ENCODE data around the gene PEPD. TPM values are rescaled to one million over a fixed set of nuclear protein-coding genes. Genes with fewer than 3 reads are reported as not detected.

PEPD gene
- total and polyA plus RNA-seq, 2 experiments from 2014 or later: 141 to 175 TPM

- no peak overlapping the region for H2AFZ ChIP-seq
- 90% methylated on average over 1 of the region's 1 CpG for WGBS (ENCODE audit: low lambda C conversion rate, missing lambda C conversion rate)
- no peak for DNase-seq (ENCODE audit: low spot score)
Observed at GRCh38 chr19:33506498-33506897, 15.1 kb downstream of the PEPD start.

GRCh38 chr19:33505823-33506222 is 15.8 kb downstream of the PEPD start:
- no CpG with 5 or more reads among the region's 1 CpG for WGBS (ENCODE audit: low lambda C conversion rate, missing lambda C conversion rate)
- Histone ChIP-seq H3K9me2 (replicated peaks; ENCODE audit: insufficient read depth) (no peaks in the 10 kb centered on the region), H3K4me3 (no peak overlapping the region), H3K9me3 (ENCODE audit: low read depth) (no peaks in the 10 kb centered on the region), H2AFZ (no peak overlapping the region), H3K36me3 (replicated peaks; ENCODE audit: insufficient read depth, low read depth) (no peaks in the 10 kb centered on the region), H3K79me2 (no peaks in the 10 kb centered on the region), H3K27me3 (no peaks in the 10 kb centered on the region), H4K20me1 (ENCODE audit: insufficient read depth, poor library complexity, severe bottlenecking) (peaks cover 4% of the 10 kb centered on the region), H3K4me1 (ENCODE audit: insufficient read depth) (no peaks in the 10 kb centered on the region), H3K27ac (no peak overlapping the region), H3K4me2 (no peak overlapping the region)
- TF ChIP-seq EZH2phosphoT487 (IDR thresholded peaks at IDR 0.05; ENCODE audit: low read depth, severe bottlenecking, unreplicated experiment) (no peak), EZH2 (IDR thresholded peaks at IDR 0.05; ENCODE audit: borderline replicate concordance) (no peak), CTCF (IDR thresholded peaks at IDR 0.05; ENCODE audit: poor library complexity) (no peak)
- DNase-seq (ENCODE audit: low spot score): no peak

More at GRCh38 chr19:33506498-33506897, 15.1 kb downstream of the PEPD start:
- Histone ChIP-seq H3K4me3 (no peak overlapping the region), H3K9me2 (replicated peaks; ENCODE audit: insufficient read depth) (no peaks in the 10 kb centered on the region), H3K27me3 (no peaks in the 10 kb centered on the region), H3K4me1 (ENCODE audit: insufficient read depth) (no peaks in the 10 kb centered on the region), H3K27ac (no peak overlapping the region), H3K4me2 (no peak overlapping the region), H3K79me2 (no peaks in the 10 kb centered on the region), H3K36me3 (replicated peaks; ENCODE audit: insufficient read depth, low read depth) (no peaks in the 10 kb centered on the region), H3K9me3 (ENCODE audit: low read depth) (no peaks in the 10 kb centered on the region), H4K20me1 (ENCODE audit: insufficient read depth, poor library complexity, severe bottlenecking) (peaks cover 4% of the 10 kb centered on the region)
- TF ChIP-seq CTCF (IDR thresholded peaks at IDR 0.05; ENCODE audit: poor library complexity) (no peak), EZH2 (IDR thresholded peaks at IDR 0.05; ENCODE audit: borderline replicate concordance) (no peak), EZH2phosphoT487 (IDR thresholded peaks at IDR 0.05; ENCODE audit: low read depth, severe bottlenecking, unreplicated experiment) (no peak)

GRCh38 chr19:33505148-33505547 is 16.4 kb downstream of the PEPD start:
- no peaks in the 10 kb centered on the region for H3K27me3 ChIP-seq
- H3K79me2 ChIP-seq: no peaks in the 10 kb centered on the region
- 85% methylated on average over 16 of the region's 16 CpGs for WGBS (ENCODE audit: low lambda C conversion rate, missing lambda C conversion rate)
- DNase-seq (ENCODE audit: low spot score): no peak
- H2AFZ ChIP-seq: no peak overlapping the region
- TF ChIP-seq EZH2phosphoT487 (IDR thresholded peaks at IDR 0.05; ENCODE audit: low read depth, severe bottlenecking, unreplicated experiment) (no peak), EZH2 (IDR thresholded peaks at IDR 0.05; ENCODE audit: borderline replicate concordance) (no peak), CTCF (IDR thresholded peaks at IDR 0.05; ENCODE audit: poor library complexity) (no peak)
- no peaks in the 10 kb centered on the region for H4K20me1 ChIP-seq (ENCODE audit: insufficient read depth, poor library complexity, severe bottlenecking)
- no peak overlapping the region for H3K4me2 ChIP-seq
- H3K4me3 ChIP-seq: no peak overlapping the region
- H3K27ac ChIP-seq: no peak overlapping the region
- no peaks in the 10 kb centered on the region for H3K9me2 ChIP-seq (replicated peaks; ENCODE audit: insufficient read depth)
- H3K9me3 ChIP-seq (ENCODE audit: low read depth): no peaks in the 10 kb centered on the region
- no peaks in the 10 kb centered on the region for H3K4me1 ChIP-seq (ENCODE audit: insufficient read depth)
- no peaks in the 10 kb centered on the region for H3K36me3 ChIP-seq (replicated peaks; ENCODE audit: insufficient read depth, low read depth)

GRCh38 chr19:33504058-33504444 is 17.5 kb downstream of the PEPD start:
- no peaks in the 10 kb centered on the region for H3K27me3 ChIP-seq
- DNase-seq (ENCODE audit: low spot score): no peak
- no peaks in the 10 kb centered on the region for H4K20me1 ChIP-seq (ENCODE audit: insufficient read depth, poor library complexity, severe bottlenecking)
- TF ChIP-seq CTCF (IDR thresholded peaks at IDR 0.05; ENCODE audit: poor library complexity) (no peak), EZH2 (IDR thresholded peaks at IDR 0.05; ENCODE audit: borderline replicate concordance) (no peak), EZH2phosphoT487 (IDR thresholded peaks at IDR 0.05; ENCODE audit: low read depth, severe bottlenecking, unreplicated experiment) (no peak)
- H3K4me1 ChIP-seq (ENCODE audit: insufficient read depth): no peaks in the 10 kb centered on the region
- H3K4me2 ChIP-seq: no peak overlapping the region
- H3K27ac ChIP-seq: no peak overlapping the region
- no peaks in the 10 kb centered on the region for H3K36me3 ChIP-seq (replicated peaks; ENCODE audit: insufficient read depth, low read depth)
- no peak overlapping the region for H3K4me3 ChIP-seq
- H3K9me2 ChIP-seq (replicated peaks; ENCODE audit: insufficient read depth): no peaks in the 10 kb centered on the region
- H2AFZ ChIP-seq: no peak overlapping the region
- no peaks in the 10 kb centered on the region for H3K79me2 ChIP-seq
- WGBS (ENCODE audit: low lambda C conversion rate, missing lambda C conversion rate): 82% methylated on average over 5 of the region's 5 CpGs
- H3K9me3 ChIP-seq (ENCODE audit: low read depth): no peaks in the 10 kb centered on the region

Data from hepatocyte (in vitro differentiated cells).